H1 (cell line): Measurements from ENCODE around the gene CEND1. TPM values are rescaled to one million over a fixed set of nuclear protein-coding genes. Genes with fewer than 3 reads are reported as not detected.

Source experiments
- CTCF ChIA-PET: fragments of 300-600 bp; sonication (Branson Sonifier 250); formaldehyde crosslinking; loops from one replicate; lab custom pipeline; 2021; ENCODE audit not compliant: partially characterized antibody; lab: Charles Lee
- POLR2A ChIA-PET: fragments of 300-600 bp; sonication (Branson Sonifier 250); formaldehyde crosslinking; loops from one replicate; lab custom pipeline; 2021; ENCODE audit warnings: inconsistent platforms; ENCODE audit not compliant: partially characterized antibody; lab: Charles Lee
- DNase-seq, 2 experiments: peaks; one replicate each; pipeline versions ENCODE4 v3.0.0 to v3.0.0-alpha.2; 2010 to 2022; ENCODE audit warnings: low spot score in 2 of 2, low read depth in 1 of 2, mixed read lengths in 1 of 2
- FAIRE-seq: peaks from 2 replicates; lab custom pipeline; 2011; peaks lifted over from hg19 to GRCh38; lab: Jason Lieb, UNC
- H2AFZ ChIP-seq: 2 replicates; pipeline ENCODE4 v1.8.1; 2012; ENCODE audit warnings: low read length, inconsistent platforms
- H2AK5ac ChIP-seq: 2 replicates; pipeline ENCODE4 v1.6.1; 2013; ENCODE audit warnings: low read depth, low read length
- H2BK120ac ChIP-seq: replicated peaks from 2 replicates; pipeline ENCODE3; 2013; ENCODE audit warnings: low read depth, low read length, inconsistent platforms
- H2BK12ac ChIP-seq: 2 replicates; pipeline ENCODE4 v1.6.1; 2013; ENCODE audit warnings: low read depth, low read length
- H2BK15ac ChIP-seq: 2 replicates; pipeline ENCODE4 v1.6.1; 2013; ENCODE audit warnings: low read length
- H2BK20ac ChIP-seq: 2 replicates; pipeline ENCODE4 v1.6.1; 2013; ENCODE audit warnings: low read length
- H2BK5ac ChIP-seq: 2 replicates; pipeline ENCODE4 v1.6.1; 2013; ENCODE audit warnings: low read depth, low read length
- H3K14ac ChIP-seq: 2 replicates; pipeline ENCODE4 v1.6.1; 2013; ENCODE audit warnings: inconsistent platforms; ENCODE audit not compliant: insufficient read length
- H3K18ac ChIP-seq: 2 replicates; pipeline ENCODE4 v1.6.1; 2013; ENCODE audit warnings: low read length; ENCODE audit errors: extremely low read depth
- H3K23ac ChIP-seq: 2 replicates; pipeline ENCODE4 v1.6.1; 2013; ENCODE audit warnings: inconsistent platforms; ENCODE audit not compliant: insufficient read length
- H3K23me2 ChIP-seq: 2 replicates; pipeline ENCODE4 v1.6.1; 2013; ENCODE audit warnings: low read depth, low read length
- H3K27ac ChIP-seq: 2 replicates; pipeline ENCODE4 v1.6.1; 2011; ENCODE audit warnings: low read depth, low read length, inconsistent platforms
- H3K27me3 ChIP-seq, 4 experiments: replicated peaks in 1 of 4; 1 replicate in 1 of 4; 2 replicates in 3 of 4; pipeline versions ENCODE4 v1.6.1 to v1.8.1; 2011 to 2013; ENCODE audit warnings: low read length in 3 of 4, mild to moderate bottlenecking in 3 of 4, inconsistent platforms in 2 of 4, mixed read lengths in 2 of 4, moderate library complexity in 1 of 4; ENCODE audit not compliant: control insufficient read depth in 3 of 4, insufficient read depth in 3 of 4; ENCODE audit errors: extremely low read depth in 1 of 4
- H3K36me3 ChIP-seq, 4 experiments: 2 replicates each; pipeline versions ENCODE4 v1.6.1 to v1.8.1; 2011 to 2013; ENCODE audit warnings: mild to moderate bottlenecking in 4 of 4, low read length in 3 of 4, moderate library complexity in 2 of 4, control low read depth in 1 of 4, inconsistent platforms in 1 of 4; ENCODE audit not compliant: insufficient read depth in 4 of 4, control insufficient read depth in 2 of 4
- H3K4ac ChIP-seq: replicated peaks from 2 replicates; pipeline ENCODE3; 2013; ENCODE audit warnings: low read length, low read depth, mixed read lengths, inconsistent platforms; ENCODE audit not compliant: insufficient read length
- H3K4me1 ChIP-seq, 4 experiments: replicated peaks in 1 of 4; 1 replicate in 1 of 4; 2 replicates in 3 of 4; pipeline versions ENCODE4 v1.6.1 to v1.8.1; 2011 to 2013; ENCODE audit warnings: low read length in 3 of 4, inconsistent platforms in 2 of 4, mixed read lengths in 1 of 4; ENCODE audit not compliant: insufficient read depth in 4 of 4, control insufficient read depth in 3 of 4
- H3K4me2 ChIP-seq, 2 experiments: 2 replicates each; pipeline versions ENCODE4 v1.6.1 to v1.8.1; 2011 to 2013; ENCODE audit warnings: low read depth in 2 of 2, low read length in 2 of 2, control low read depth in 1 of 2, inconsistent platforms in 1 of 2, mild to moderate bottlenecking in 1 of 2; ENCODE audit not compliant: insufficient read depth in 1 of 2
- H3K4me3 ChIP-seq, 4 experiments: fragments of 200-600, 300-600 bp in 1 of 4; sonication (generic), shearing (Covaris generic), sonication (Bioruptor Twin) in 1 of 4; 2 replicates each; pipeline versions ENCODE4 v1.5.1 to v1.8.1; 2011 to 2016; ENCODE audit warnings: low read length in 4 of 4, low read depth in 3 of 4, control low read depth in 2 of 4, inconsistent platforms in 2 of 4, mild to moderate bottlenecking in 2 of 4, mixed read lengths in 1 of 4, moderate library complexity in 1 of 4; ENCODE audit not compliant: insufficient read depth in 2 of 4; ENCODE audit errors: extremely low read depth in 1 of 4
- H3K56ac ChIP-seq: replicated peaks from 2 replicates; pipeline ENCODE3; 2013; ENCODE audit warnings: low read depth, mild to moderate bottlenecking, mixed read lengths, low read length, inconsistent platforms; ENCODE audit not compliant: insufficient read length
- H3K79me1 ChIP-seq: 2 replicates; pipeline ENCODE4 v1.6.1; 2013; ENCODE audit warnings: low read depth, low read length, control low read depth
- H3K79me2 ChIP-seq, 2 experiments: 2 replicates each; pipeline versions ENCODE4 v1.6.1 to v1.8.1; 2012 to 2013; ENCODE audit warnings: low read length in 2 of 2, mild to moderate bottlenecking in 2 of 2, inconsistent platforms in 1 of 2; ENCODE audit not compliant: insufficient read depth in 2 of 2, control insufficient read depth in 1 of 2
- H3K9ac ChIP-seq, 4 experiments: replicated peaks in 1 of 4; 1 replicate in 1 of 4; 2 replicates in 3 of 4; pipeline versions ENCODE4 v1.6.1 to v1.8.1; 2011 to 2013; ENCODE audit warnings: low read depth in 3 of 4, low read length in 3 of 4, control low read depth in 2 of 4, mild to moderate bottlenecking in 2 of 4, moderate library complexity in 2 of 4, inconsistent platforms in 1 of 4; ENCODE audit errors: extremely low read depth in 1 of 4
- H3K9me3 ChIP-seq, 2 experiments: 2 replicates each; pipeline versions ENCODE4 v1.6.1 to v1.8.1; 2012 to 2013; ENCODE audit warnings: mild to moderate bottlenecking in 2 of 2, moderate library complexity in 2 of 2, control low read depth in 1 of 2, inconsistent platforms in 1 of 2, low read depth in 1 of 2, low read length in 1 of 2, mixed read lengths in 1 of 2; ENCODE audit not compliant: insufficient read depth in 2 of 2
- H4K20me1 ChIP-seq, 2 experiments: replicated peaks in 1 of 2; 2 replicates each; pipeline versions ENCODE3 to v1.8.1; 2011 to 2013; ENCODE audit warnings: inconsistent platforms in 2 of 2, low read length in 2 of 2, mild to moderate bottlenecking in 1 of 2; ENCODE audit not compliant: insufficient read depth in 2 of 2, control insufficient read depth in 1 of 2
- H4K5ac ChIP-seq: 2 replicates; pipeline ENCODE4 v1.6.1; 2013; ENCODE audit warnings: low read length, low read depth, mixed read lengths, inconsistent platforms; ENCODE audit not compliant: insufficient read length
- H4K8ac ChIP-seq: 2 replicates; pipeline ENCODE4 v1.8.0; 2013; ENCODE audit warnings: mild to moderate bottlenecking, moderate library complexity, low read length, inconsistent platforms; ENCODE audit not compliant: insufficient read depth; ENCODE audit errors: extremely low read depth
- H4K91ac ChIP-seq: replicated peaks from 2 replicates; pipeline ENCODE3; 2013; ENCODE audit warnings: low read length, mixed read lengths, inconsistent platforms; ENCODE audit not compliant: insufficient read length
- ASH2L ChIP-seq: fragments of 200-600, 300-600 bp; sonication (generic); IDR thresholded peaks from one replicate; pipeline ENCODE4 v1.7.1; 2017; ENCODE audit warnings: low read length
- HDAC2 ChIP-seq, 2 experiments: fragments of 300-600 bp in 1 of 2; sonication (generic) in 1 of 2; IDR thresholded peaks; 2 replicates each; pipeline ENCODE4 v1.6.1; 2011 to 2012; ENCODE audit warnings: low read depth in 2 of 2, low read length in 2 of 2, mild to moderate bottlenecking in 2 of 2, moderate library complexity in 2 of 2, borderline replicate concordance in 1 of 2, inconsistent platforms in 1 of 2
- HDAC6 ChIP-seq: IDR thresholded peaks from one replicate; pipeline ENCODE4 v1.7.1; 2012; ENCODE audit warnings: low read depth, mild to moderate bottlenecking, inconsistent platforms, low read length, moderate library complexity
- KDM5A ChIP-seq: fragments of 200-600 bp; IDR thresholded peaks from 2 replicates; pipeline ENCODE4 v1.7.1; 2012; ENCODE audit warnings: mild to moderate bottlenecking, low read length, inconsistent platforms, mixed read lengths
- POLR2A ChIP-seq, 2 experiments: IDR thresholded peaks; 1 replicate in 1 of 2; 2 replicates in 1 of 2; pipeline ENCODE4 v1.6.1; 2011; ENCODE audit warnings: low read depth in 2 of 2, low read length in 2 of 2, mild to moderate bottlenecking in 2 of 2; ENCODE audit errors: control extremely low read depth in 1 of 2
- RAD21 ChIP-seq, 2 experiments: IDR thresholded peaks in 1 of 2; conservative IDR thresholded peaks in 1 of 2; 2 replicates each; pipeline ENCODE4 v1.6.1; 2011; ENCODE audit warnings: low read depth in 2 of 2, low read length in 2 of 2, improper control_type of control experiment in 1 of 2, inconsistent platforms in 1 of 2, mild to moderate bottlenecking in 1 of 2, moderate library complexity in 1 of 2
- RXRA ChIP-seq: IDR thresholded peaks from 2 replicates; pipeline ENCODE4 v1.6.1; 2011; ENCODE audit warnings: low read depth, mild to moderate bottlenecking, low read length, moderate library complexity; ENCODE audit not compliant: insufficient read depth
- TAF1 ChIP-seq: IDR thresholded peaks from 2 replicates; pipeline ENCODE4 v1.6.1; 2011; ENCODE audit warnings: mild to moderate bottlenecking, low read depth, low read length
- TCF12 ChIP-seq: IDR thresholded peaks from 2 replicates; pipeline ENCODE4 v1.6.1; 2011; ENCODE audit warnings: low read depth, mild to moderate bottlenecking, low read length
- WGBS, 2 experiments: shearing (Covaris generic) in 1 of 2; methylation state at CpG; one replicate each; pipeline versions ENCODE4 v1.1.6 to v1.1.7; 2013 to 2015; ENCODE audit warnings: low lambda C conversion rate in 2 of 2, mixed read lengths in 2 of 2, inconsistent platforms in 1 of 2, low coverage in 1 of 2, missing lambda C conversion rate in 1 of 2; ENCODE audit not compliant: insufficient replicate concordance in 2 of 2, insufficient coverage in 1 of 2, insufficient read length in 1 of 2; ENCODE audit errors: extremely low coverage in 1 of 2, missing lambda C conversion rate in 1 of 2; 5-methylcytosine and 5-hydroxymethylcytosine counted together
- polyA plus RNA-seq, 7 experiments: library from polyadenylated mRNA; depleted of rRNA in 3 of 7; stranded (reverse) in 5 of 7; unstranded in 2 of 7; fragments of >200 nt in 5 of 7; fragments of 200-250 nt in 2 of 7; gene quantifications; 1 replicate in 5 of 7; 2 replicates in 1 of 7; 4 replicates in 1 of 7; pipeline versions ENCODE4 v1.2.1 to v1.2.3, GENCODE V29; 2011 to 2013; ENCODE audit warnings: missing spikeins in 2 of 7, mixed read lengths in 2 of 7
- total RNA-seq: library from RNA; stranded (reverse); fragmentation: NEBNext Ultra II Directional; extraction: Animal tissue kit (Norgen Biotek cat#: 25700); gene quantifications from 2 replicates; pipeline ENCODE4 v1.2.1, GENCODE V29; 2021
- TF ChIP-seq, protein P1 (sequence below): IDR thresholded peaks from 2 replicates; pipeline ENCODE4 v1.6.1; 2011; ENCODE audit warnings: low read depth, mild to moderate bottlenecking, low read length; ENCODE audit not compliant: insufficient read depth

CEND1 gene
- total and polyA plus RNA-seq, 2 of the 8 experiments (the other 6 are each of a cell fraction or from before 2014, with no cell fraction given): 0.82 to 5.0 TPM

DNA sequence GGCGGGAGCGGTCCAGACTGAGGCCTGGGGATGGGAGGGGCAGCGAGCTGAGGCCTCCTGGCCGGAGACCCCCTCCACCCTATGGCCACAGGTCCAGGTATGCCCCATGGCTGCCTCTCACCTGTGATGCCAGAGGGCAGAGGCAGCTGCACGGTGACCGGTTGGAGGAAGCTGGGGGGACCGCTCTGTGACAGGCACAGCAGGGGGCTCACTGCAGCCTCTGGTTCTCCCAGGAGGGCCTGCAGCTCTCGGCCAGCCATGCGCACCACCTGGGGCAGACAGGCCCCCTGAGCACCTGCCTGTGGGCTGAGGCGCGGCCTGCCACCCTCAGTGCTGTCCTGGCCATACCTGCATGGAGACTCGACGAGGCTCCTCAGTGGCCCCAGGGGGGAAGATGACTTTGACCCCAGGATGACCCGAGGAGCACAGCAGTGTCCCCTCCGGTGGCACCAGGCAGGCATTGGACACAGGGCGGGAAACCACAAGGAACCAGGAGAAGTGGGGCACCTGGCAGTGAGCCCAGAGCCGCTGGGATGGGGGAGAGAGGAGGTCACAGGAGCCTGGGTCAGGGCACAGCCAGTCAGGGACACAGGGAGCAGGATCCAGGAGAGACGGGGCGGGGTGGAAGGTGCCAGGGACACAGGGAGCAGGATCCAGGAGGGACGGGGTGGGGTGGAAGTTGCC is 11.3 kb upstream of the CEND1 start:
- Histone ChIP-seq H2BK5ac (no peak overlapping the region; the same call in 1 of the 2 replicates), H2AK5ac (no peak overlapping the region), H3K4me2 (no peak overlapping the region), H3K27me3 (no peaks in the 10 kb centered on the region; a peak in 1 of 7 replicates), H4K5ac (no peak overlapping the region), H2BK12ac (no peak overlapping the region), H4K20me1 (peaks cover 0 to 13% of the 10 kb centered on the region in 2 experiments), H3K9me3 (no peaks in the 10 kb centered on the region), H2AFZ (no peak overlapping the region), H4K91ac (no peak overlapping the region), H2BK20ac (no peak overlapping the region), H3K79me2 (peaks cover 0 to 4% of the 10 kb centered on the region in 2 experiments; a peak in 1 of 4 replicates), H2BK120ac (no peak overlapping the region), H3K56ac (no peak overlapping the region), H4K8ac (no peak overlapping the region), H3K9ac (no peak overlapping the region), H3K23me2 (peaks cover 16% of the 10 kb centered on the region), H3K18ac (no peak overlapping the region), H3K27ac (no peak overlapping the region), H3K4ac (no peak overlapping the region), H2BK15ac (no peak overlapping the region), H3K79me1 (peaks cover 5% of the 10 kb centered on the region; the same call in 1 of the 2 replicates), H3K4me1 (peaks cover 4 to 20% (median 15%) of the 10 kb centered on the region in 4 experiments), H3K14ac (no peak overlapping the region), H3K36me3 (peaks cover 3 to 30% (median 6%) of the 10 kb centered on the region in 4 experiments; a peak in 5 of 8 replicates), H3K23ac (no peak overlapping the region), H3K4me3 (no peak overlapping the region)
- TF ChIP-seq RAD21 (IDR thresholded peaks at IDR 0.05 in 1 of 2, conservative IDR thresholded peaks at IDR 0.05 in 1 of 2; ENCODE audit: low read depth in 2 of 2, low read length in 2 of 2) (no peak), POLR2A (IDR thresholded peaks at IDR 0.05; ENCODE audit: control extremely low read depth in 1 of 2, low read depth in 2 of 2, low read length in 2 of 2) (no peak), KDM5A (no peak), TAF1 (no peak), HDAC2 (IDR thresholded peaks at IDR 0.05; ENCODE audit: borderline replicate concordance in 1 of 2, low read depth in 2 of 2, low read length in 2 of 2) (no peak), RXRA (no peak), ASH2L (no peak), TCF12 (no peak), HDAC6 (no peak)
- TF ChIP-seq, protein P1, sequence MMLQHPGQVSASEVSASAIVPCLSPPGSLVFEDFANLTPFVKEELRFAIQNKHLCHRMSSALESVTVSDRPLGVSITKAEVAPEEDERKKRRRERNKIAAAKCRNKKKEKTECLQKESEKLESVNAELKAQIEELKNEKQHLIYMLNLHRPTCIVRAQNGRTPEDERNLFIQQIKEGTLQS: no peak
- ChIA-PET POLR2A (interaction anchor here (0.8 to 53.0 kb wide), 6 partner anchors 8 to 162 kb away, joined by 3 to 1917 read pairs (median 16); partner anchors contain the start of genes CD151, CEND1, CRACR2B and PNPLA2), CTCF (interaction anchor here (1.0 kb wide), 1 partner anchor 18 kb away, joined by 3 read pairs; no protein-coding TSS in a partner anchor)
- DNase-seq: no peak
- no peak for FAIRE-seq
- WGBS, 2 experiments: 92% methylated on average over 11 of the region's 20 CpGs; no CpG with 5 or more reads in 1 of the 2 experiments
